HG03342 (cell line): ENCODE results near the gene ICE1.
"Not testable (repeated sequence)": the region's sequence is repeated elsewhere in the genome, so short reads cannot be mapped to it uniquely, and the experiment has no call there.

Experiments used
- ATAC-seq: cut with Tn5 transposase; IDR thresholded peaks from one replicate; pipeline ENCODE4 v1.9.1; 2021; ENCODE audit warnings: mild to moderate bottlenecking, moderate library complexity; ENCODE audit not compliant: unreplicated experiment

Gene ICE1

DNA sequence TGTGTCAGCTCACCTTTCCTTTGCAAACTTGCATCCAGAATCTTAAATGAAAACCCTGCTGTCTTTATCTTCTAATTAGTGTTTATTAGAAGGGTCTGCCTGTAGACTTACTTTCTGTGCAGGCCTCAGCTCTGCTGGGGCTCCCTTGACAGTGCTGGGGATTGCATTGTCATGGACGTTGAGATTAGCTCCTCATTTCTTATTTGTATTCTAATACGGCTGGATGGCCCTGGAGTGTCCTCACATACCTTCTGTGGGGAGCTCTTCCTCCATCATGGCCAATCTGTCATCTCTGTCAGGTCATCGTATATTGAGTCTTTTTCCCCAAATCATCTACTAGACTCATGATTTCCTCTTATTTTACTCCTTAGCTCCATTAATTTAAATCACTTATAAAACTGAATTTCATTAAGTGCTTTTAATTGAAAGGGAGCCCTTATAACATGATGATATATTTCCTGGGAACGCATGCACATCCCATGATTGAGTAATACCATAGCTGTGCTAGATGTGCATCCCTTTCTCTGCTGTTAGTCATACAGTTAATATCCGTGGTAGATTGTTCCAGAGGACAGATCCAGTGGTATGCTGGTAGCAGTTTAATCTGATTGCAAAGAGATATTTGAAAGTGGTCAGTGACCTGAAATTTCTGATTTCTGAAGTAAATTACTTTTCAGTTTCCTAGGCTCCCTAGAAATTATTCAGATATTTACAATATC lies 61.6 kb downstream of the ICE1 start:
- ATAC-seq, result no peak

DNA sequence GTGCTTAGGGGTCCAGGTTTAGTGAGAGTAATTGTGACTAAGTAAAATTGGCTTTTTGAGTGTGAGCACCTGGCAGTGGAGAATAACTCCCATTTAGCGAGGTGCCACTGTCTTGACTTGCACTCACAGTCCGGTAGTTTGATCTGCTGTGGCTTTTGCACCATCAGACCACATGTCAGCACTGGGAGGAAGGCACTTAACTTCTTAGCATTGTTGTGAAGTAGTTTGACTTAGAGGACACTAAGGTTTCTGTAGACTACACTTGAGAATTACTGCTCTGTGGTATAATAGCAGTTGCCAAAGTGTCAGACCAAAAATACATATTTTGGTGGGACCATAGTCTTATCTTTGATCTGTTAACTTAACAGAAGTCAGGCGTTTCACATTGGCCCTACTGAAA lies 63.6 kb downstream of the ICE1 start:
- no peak for ATAC-seq

DNA sequence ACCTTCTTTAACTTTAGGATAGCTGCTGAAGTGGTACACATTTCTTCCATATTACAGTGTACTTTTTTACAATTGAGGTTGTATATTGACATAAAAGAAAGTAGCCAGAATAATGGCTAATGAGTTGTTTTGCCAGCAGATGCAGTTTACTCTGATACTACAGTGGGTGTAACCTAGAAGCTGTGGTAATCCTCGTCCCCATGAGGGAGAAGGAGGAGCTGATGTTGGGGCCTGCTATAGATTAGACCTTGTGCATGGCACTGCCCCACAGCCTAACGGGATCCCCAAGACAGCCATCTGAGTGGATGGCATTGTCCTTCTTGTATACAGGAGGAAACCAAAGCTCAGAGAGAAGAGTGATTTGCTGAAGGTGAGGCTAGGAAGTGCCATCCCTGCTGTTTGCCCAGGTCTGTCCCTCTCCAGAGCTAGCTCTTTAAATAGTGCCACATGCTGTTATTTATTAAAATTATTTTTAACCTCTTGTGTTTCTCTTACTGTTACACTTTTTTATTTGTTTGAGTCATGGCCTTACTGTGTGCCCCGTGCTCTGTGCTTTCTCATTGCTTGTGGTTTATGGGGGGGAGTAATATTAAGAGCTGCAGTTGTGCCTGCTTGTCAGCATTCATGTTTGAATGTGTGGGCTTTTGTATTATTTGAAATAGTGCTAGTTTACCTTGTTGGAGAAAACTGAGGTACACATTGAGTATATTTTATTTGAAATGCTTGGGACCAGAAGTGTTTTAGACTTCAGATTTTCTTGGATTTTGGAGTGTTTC lies 65.3 kb downstream of the ICE1 start:
- no peak for ATAC-seq

DNA sequence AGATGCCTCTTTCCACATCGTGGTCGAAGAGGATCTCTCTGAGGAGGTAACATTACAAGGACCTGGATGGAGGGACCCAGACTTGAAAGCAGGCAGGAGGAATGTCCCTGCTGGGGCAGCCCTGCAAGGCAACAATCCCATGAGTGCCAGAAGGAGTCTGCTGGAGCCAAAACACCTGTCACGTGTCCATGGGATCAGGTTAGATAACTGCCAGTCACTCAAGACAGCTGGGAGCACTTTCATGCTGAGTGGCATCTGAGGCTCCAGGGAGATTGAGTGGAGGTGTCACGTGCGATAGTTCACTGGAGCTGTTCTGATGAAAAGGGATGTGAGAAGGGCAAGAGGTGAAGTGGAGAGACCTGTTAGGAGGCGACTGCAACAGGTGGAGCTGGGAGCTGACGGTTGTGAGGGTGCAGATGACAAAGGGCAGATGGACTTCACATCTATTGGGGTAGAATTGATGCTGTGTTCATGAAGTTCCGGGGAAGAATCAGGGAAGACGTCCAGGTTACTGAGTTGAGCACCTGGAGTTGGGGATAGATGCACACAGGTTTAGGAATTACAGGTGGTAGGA lies 68.4 kb downstream of the ICE1 start:
- ATAC-seq, result no peak

DNA sequence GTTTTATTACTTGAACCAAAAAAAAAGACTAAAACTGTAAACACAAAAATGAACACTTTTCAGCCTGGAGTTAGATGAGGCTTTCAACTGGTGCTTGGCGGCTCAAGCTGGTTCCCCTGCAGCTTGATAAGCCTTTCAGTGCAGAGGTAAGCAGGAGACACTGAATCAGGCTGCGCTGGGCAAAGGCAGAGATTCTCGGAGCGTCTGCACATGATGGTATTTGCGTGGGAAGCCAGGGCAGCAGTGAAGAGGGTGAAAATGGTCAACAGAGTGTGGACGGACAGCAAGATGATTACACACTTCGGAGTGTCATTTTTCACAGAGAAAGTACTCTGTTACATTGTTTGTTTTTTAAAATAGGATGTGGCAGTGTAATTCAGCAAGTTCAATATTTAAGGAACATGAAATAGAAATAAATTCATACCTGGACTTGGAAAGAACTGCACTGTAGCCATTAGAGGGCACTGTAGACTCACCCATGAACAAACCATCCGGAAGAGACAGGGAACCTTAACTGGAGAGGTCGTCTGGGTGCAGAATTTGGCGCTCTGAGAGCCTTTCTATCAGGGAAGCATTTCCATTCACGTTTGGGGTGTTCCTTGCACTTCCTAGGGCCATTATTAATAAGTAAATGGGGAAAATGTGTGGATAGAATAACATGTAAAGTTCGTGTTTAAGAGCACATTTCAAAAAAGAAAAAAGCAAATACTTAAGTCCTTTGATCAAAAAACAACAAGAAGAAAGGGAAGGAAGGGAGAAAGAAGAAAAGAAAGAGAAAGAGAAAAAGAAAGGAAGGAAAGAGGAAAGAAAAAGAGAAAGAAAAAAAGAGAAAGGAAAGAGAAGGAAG lies 69.8 kb downstream of the ICE1 start:
- peak; percentile 50 for ATAC-seq

DNA sequence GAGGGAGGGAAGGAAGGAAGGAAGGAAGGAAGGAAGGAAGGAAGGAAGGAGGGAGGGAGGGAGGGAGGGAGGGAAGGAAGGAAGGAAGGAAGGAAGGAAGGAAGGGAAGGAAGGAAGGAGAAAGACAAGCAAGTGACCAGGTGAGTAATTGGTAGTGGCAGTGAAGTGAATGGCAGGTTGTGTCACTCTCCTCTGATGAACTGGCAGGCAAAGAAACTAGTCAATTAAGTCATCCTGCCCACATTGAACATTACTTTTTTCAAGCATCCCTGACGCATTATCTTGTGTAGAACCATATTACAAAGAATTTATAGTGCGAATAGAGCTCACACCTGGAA lies 70.4 kb downstream of the ICE1 start:
- ATAC-seq, result not testable (repeated sequence)

DNA sequence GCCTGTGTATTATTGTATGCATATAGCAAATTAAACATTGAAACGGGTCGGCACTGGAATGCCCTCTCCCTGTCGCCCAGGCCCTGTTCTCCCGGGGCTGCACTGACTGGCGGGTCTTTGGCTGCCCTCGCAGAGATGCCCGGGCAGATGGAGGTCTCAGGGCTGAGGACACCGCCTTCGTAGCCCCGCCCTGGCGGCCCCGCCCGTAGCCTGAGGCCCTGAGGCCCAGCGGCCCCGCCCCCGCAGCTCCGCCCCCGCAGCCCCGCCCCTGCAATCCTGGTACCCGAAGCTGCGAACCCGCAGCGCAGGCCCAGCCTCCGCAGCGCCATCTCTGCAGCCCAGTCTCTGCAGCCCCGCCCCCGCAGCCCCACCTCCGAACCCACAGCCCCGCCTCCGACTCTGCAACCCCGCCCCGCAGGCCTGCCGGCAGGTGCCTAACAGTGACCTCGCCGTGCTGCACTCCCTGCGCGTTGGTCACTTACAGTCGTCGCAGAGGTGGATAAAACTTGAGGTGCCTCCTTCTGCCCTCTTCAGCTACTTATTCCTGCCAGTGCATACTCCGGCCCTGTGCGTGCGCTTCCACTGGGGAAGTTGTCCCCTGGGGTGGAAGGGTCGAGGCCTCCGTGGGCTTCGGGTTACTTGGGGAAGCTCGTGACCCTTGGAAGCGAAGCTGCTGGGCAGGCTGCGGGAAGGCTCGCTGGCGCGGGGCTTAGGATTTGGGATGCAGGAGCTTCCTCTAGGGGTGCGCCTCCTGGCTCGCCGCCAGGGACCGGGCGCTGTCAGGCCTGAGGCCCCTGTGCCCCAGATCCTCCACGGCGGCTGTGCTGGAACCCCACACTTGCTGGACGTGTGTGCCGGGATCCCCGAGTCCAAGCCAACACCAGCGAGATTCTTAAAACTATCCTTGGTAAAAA lies 72.3 kb downstream of the ICE1 start:
- ATAC-seq, result peak; percentile 89

DNA sequence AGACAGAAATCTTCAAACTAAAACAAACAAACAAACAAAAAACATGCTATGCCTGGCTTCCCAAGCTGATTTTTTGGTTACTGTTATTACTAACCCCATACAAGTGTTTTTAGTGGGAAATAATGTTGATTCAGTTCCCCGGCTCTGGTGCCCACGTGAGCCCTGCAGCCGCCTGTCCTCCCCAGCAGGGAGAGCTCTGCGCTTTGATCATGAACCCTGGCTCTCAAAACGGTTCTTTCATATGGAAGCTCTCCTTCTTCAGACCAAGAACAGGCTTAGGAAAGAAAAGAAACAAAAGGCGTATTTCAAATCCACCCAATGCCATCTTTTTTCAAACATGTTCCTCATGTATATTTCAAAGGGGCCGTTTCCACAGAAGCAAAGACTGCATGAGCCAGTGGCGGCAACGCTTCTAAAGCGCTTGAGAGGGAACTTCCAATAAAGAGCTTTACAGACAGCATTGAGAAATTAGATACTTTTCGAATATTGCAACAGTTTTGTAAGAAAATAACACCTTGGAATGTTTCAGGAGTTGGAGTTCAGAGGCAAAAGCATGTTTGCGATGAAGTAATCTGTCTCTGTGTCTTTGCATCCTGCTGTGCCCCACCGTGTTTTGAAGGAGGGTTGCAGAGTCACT lies 74.8 kb downstream of the ICE1 start:
- no peak for ATAC-seq

DNA sequence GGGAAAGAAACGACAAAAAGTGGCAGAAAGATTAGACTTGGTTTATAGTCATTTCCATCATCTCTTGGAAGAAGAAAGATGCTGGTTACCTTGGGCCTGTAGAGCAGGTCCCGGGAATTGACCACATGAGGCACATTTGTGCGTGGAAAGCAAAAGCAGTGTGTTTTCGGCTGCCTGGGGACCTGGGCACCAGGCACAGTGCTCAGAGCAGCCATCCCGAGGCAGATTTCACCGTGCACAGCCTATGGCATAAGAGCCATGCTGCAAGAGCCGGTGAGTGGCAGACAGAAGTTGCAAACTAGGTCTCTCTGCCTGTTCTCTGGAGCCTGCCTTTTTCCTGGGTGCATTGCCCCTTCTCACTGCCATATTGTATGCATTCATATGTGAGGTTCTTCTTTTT lies 77.0 kb downstream of the ICE1 start:
- ATAC-seq, result no peak

DNA sequence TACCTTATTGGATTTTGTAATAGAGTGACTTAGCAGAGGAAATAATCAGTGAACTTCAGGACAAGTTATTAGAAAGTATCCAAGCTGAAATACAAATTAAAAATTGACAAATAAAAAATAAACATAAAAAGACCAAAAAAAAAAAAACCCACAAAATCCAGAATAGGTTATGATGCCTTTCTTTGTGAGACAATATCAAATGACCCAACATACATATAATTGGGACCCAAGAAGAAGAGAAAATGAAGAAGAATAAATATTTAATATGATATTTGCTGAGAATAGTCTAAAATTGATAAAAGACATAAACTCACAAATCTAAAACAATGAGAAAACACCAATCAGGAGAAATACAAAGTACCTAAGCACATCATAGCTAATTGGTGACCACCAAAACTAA lies 81.8 kb downstream of the ICE1 start:
- no peak for ATAC-seq

DNA sequence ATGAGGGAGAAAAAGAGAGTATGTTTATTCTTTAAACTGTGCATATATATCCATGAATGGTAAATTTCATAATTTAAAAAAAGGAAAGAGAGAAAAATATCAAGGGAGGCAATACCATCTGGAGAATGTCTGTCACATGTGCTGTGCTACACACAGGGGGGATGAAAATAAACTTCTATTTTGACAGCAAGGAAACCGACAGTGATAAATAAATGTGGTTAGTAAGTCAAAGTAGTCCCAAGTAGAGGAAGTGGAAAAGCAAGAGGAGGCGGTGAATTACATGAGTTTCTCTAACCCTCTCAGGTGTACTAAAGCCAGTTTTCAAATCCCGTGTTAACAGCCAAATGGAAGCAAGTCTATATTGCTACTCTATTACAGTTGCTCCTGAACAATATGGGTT lies 83.3 kb downstream of the ICE1 start:
- no peak for ATAC-seq

DNA sequence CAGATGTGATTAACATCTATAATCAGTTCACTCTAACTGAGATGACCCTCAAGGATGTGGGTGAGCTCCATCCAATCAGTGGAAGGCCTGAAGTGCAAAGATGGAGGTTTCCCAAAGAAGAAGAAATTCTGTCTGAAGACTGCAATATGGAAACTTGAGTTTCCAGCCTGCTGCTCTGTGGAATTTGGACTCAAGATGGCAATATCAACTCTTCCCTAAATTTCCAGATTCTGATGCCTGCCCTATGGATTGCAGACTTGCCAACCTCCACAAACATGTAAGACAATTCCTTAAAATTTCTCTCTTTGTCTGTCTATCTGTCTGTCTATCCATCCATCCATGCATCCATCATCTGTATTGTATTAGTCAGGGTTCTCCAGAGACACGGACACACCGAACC lies 85.9 kb downstream of the ICE1 start:
- ATAC-seq, result no peak

DNA sequence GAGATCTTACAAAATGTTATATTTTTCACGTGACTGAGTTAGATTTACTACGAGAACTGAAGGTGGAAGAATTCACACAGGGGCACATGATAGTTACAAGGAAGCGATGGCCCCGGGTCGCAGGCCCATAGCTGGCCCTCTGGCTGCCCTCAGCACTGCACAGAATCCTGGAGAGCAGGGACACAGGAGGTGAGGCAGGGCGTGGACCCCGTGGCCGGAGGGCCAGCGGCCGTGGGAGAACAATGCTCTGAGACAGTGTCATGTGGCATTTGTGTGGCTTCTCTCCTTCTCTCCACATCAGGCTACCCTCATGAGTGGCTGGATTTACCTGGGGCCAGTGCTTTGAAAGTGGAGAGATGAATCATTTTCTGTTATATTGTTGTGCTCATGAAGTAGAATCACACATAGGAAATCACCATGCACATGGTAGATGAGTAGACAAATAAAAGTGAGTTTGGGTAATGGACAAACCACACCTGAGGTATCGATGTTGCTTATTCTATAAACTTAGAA lies 89.5 kb downstream of the ICE1 start:
- ATAC-seq, result no peak

DNA sequence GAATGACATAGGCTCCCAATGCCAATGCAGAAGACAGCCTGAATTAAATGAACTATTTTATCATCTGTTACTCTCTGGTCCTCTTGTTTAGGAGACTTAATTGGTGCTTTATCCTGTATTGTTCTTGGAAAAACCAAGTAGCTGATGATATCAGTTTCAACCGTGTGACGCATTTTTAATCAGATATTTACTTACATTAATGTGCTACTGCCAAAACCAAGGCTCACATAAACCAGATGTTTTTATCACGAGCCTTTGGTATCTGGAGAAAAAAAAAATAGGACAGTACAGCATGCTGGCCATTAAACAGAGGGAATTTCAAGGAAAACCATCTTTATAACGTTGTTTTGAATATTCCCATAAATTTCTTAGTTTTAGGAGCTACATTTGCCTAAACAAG lies 90.1 kb downstream of the ICE1 start:
- no peak for ATAC-seq

DNA sequence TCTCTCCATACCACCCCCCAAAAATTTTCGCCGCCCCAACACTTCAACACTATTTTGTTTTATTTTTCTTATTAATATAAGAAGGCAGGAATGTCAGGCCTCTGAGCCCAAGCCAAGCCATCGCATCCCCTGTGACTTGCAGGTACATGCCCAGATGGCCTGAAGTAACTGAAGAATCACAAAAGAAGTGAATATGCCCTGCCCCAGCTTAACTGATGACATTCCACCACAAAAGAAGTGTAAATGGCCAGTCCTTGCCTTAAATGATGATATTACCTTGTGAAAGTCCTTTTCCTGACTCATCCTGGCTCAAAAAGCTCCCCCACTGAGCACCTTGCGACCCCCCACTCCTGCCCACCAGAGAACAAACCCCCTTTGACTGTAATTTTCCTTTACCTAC lies 98.1 kb downstream of the ICE1 start:
- ATAC-seq, result not testable (repeated sequence)

DNA sequence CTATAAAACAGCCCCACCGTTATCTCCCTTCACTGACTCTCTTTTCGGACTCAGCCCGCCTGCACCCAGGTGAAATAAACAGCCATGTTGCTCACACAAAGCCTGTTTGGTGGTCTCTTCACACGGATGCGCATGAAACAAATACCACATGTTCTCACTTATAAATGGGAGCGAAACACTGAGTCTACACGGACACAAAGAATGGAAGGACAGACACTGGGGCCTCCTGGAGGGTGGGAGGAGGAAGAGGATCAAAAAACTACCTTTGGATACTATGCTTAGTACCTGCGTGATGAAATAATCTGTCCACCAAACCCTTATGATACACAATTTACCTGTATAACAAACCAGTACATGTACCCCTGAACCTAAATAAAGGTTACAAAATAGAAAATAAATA lies 98.6 kb downstream of the ICE1 start:
- no peak for ATAC-seq

DNA sequence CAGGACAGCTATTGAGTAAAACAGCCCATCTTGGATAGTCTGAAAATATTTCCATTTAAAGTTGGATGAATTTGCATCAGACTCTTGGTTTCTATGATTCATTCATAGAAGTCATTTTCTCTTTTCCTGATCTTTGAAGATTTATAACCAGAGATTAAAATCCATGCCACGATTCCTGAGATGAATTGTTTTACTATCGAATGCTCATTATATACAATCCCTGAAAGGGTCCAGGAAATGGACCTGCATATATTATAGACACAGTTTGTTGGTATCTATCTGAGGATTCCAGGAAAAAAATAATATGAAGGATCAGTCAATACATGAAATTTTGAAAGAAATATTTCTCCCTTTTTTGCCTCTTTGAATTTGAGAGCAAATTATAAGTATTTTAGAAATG lies 99.0 kb downstream of the ICE1 start:
- no peak for ATAC-seq

DNA sequence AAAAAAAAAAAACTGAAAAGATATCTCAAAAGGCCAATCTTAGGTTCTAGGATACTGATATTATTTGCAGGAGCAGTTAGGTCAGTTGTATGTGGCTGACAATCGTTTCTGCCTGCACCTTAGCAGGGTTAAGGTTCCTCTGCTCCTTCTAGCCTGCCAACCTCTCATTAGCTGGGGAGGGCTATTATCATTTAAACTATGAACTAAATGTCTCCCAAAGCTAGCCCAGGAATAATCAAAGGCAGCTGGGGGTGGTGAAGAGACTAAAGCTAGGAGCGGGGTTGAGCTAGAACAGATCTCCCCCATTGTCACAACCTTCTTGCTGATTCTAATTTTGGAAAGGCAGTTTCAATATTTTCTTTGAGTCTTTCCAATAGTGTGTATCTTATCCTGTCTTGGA lies 99.9 kb downstream of the ICE1 start:
- ATAC-seq, result no peak

DNA sequence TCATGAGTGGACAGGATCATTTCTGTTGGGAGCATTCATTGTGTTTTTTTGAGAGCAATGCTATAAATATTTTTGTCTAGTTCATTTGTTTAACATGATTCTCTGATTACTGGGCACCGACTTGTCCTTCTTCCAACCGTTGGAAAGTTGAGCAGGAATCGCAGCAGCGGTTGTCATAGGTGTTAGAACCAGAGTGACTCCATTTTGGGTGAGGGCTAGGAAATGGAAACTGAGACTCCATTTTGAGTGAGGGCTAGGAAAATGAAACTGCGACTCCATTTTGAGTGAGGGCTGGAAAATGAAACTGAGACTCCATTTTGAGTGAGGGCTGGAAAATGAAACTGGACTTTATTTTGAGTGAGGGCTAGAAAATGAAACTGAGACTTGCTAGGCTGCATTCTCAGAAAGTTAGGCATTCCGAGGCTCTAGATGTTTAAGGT lies 100.6 kb downstream of the ICE1 start:
- ATAC-seq, result peak; percentile 96

DNA sequence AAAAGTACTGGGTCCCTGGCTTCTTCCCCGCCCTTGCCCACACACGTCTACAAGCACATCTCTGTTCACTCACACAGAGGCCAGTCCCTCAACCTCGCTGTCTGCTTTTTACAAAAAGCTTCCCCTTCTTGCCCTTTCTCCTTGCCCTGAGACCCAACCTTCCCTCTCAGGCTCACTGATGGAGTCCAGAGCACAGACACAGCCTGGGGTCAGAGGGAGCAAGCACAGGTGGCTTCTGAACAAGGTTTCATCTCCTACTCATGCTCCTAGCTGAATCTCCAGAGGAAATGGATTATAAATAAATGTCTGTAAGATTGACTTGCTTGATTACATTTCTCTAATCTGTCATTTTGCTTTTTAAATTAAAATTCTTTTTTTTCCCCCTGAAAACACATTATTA lies 101.8 kb downstream of the ICE1 start:
- no peak for ATAC-seq
